HG02884 (cell line): ENCODE results near the gene EDNRA.

Experiments
- ATAC-seq: cut with Tn5 transposase; IDR thresholded peaks from one replicate; pipeline ENCODE4 v1.9.1; 2021; ENCODE audit warnings: mild to moderate bottlenecking, moderate library complexity; ENCODE audit not compliant: unreplicated experiment

EDNRA gene

GRCh38 chr4:147586032-147586431 lies 105.1 kb downstream of the EDNRA start:
- ATAC-seq: no peak

GRCh38 chr4:147586637-147587036 lies 105.7 kb downstream of the EDNRA start:
- peak; percentile 92 for ATAC-seq

GRCh38 chr4:147587041-147587440 lies 106.1 kb downstream of the EDNRA start:
- no peak for ATAC-seq

- ATAC-seq: no peak
Measured at GRCh38 chr4:147589586-147589985, 108.7 kb downstream of the EDNRA start.

- no peak for ATAC-seq
Measured at GRCh38 chr4:147590249-147590920, 109.5 kb downstream of the EDNRA start.

GRCh38 chr4:147591106-147591505 lies 110.2 kb downstream of the EDNRA start:
- no peak for ATAC-seq

- ATAC-seq: no peak
Measured at GRCh38 chr4:147594107-147594506, 113.2 kb downstream of the EDNRA start.
